Stimulated activated CD8-positive, alpha-beta memory T cell treated with anti-CD3 and anti-CD28 coated beads, Interleukin-12 subunit alpha, Interleukin-12 subunit beta, amount 100 ng/mL, for 24 hours (primary cell): Measurements from ENCODE around the gene PEX11G.

Experiments used
- DNase-seq: peaks from one replicate; pipeline ENCODE4 v3.0.0-alpha.2; 2020; ENCODE audit errors: extremely low read depth

Gene PEX11G

DNA sequence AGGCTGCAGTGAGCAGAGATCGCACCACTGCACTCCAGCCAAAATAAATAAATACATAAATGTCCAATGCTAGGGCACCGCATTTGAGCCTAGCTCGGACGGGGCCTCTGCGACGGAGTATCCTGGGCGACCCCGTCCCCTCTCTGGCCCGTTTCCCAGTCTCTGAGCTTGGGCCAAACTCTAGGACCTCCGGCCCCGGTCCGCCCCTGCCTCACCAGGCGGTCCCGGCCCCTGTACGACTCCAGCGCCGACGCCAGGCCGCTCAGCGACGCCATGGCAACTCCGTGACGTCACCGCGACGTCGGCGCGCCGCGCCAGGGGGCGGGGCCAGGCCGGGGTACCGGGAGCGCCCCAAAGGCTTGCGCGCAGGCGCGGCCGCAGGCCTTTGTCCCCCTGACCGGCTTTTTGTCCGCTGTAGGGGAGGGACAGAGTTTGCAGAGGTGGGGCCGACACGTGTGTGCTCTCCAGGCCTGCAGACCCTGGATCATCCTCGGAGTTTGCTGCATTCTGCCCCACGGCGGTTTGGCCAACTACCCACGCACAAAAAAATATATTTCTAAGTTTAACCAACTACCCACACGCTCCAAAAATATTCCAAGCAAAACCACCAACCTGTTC lies at the start of gene PEX11G:
Gene PEX11G (minus strand): TSS at position 300 of the 618 bp plus-strand sequence. CDS start 25 bp downstream, at position 275.
- peak; percentile 77 for DNase-seq

DNA sequence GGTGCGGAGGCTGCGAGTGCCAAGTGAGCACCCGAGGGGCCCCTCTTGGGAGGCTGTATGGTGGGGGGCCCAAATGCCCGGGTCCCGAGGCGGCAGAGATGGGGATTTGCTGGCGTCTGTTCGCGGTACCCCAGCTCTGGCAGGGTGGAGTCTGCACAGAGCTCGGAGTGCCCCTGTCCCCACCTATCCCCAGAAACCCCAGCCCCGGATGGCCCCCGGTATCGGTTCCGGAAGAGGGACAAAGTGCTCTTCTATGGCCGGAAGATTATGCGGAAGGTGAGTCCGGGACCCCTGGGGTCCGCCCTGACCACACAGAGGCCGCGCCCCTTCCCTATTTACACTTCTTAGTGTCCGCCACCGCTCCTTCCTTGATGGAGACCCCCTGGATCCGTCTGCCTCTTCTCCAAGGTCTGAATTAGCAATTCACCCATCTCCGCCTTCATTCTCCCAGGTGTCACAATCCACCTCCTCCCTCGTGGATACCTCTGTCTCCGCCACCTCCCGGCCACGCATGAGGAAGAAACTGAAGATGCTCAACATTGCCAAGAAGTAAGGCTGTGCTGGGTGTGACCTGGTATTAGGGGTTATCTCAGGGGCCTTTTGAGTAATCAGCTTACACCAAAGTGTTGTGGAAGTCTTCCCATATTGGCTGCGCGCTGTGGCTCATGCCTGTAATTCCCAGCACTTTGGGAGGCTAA lies 47.3 kb upstream of the PEX11G start:
- no peak for DNase-seq

DNA sequence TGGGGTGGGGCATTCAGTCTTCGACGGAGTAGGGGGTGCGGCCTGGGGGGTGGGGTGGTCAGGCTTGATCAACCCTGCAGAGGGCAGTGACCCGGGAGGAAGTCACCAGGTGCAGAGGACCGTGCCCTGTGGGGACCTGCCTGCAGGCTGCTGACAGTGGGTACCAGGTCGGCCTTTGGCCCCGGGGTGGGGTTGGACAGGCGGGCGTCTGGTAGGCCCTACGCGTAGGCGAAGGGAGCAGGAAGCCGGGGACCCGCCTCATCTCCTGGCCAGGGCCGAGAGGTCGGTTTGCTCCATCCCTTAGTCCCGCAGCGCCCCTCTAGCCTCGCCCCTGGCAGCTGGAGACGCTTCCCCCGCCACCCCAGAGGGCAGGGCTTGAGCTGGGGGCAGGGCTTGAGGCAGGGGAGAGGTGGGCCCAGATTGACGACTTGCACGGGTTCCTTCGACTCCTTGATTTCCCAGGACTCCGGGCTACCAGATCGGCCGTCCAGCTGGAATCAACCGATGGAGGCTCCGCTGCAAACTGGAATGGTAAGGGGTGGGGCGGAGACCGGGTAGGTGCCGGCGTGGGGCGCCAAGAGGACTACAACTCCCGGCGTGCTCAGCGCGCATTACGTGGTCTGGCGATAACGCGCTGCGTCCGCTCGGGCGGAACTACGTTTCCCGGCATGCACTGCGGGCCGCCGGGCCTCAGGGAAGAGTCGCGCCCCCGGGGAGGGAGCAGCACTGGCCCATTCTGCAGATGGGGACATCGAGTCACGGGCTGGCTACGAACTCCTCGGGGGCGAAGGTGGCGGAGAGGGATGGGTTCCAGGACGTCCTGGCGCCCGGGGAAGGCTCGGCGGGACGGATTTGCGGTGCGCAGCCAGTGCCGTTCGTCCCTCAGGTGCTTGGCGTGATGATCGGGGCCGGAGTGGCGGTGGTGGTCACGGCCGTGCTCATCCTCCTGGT lies 46.5 kb upstream of the PEX11G start, which contains the start of gene PNPLA6:
Gene PNPLA6 (plus strand): TSS at position 671 of the 951 bp plus-strand sequence. CDS start 72 bp downstream, at position 743.
- peak; percentile 85 for DNase-seq

DNA sequence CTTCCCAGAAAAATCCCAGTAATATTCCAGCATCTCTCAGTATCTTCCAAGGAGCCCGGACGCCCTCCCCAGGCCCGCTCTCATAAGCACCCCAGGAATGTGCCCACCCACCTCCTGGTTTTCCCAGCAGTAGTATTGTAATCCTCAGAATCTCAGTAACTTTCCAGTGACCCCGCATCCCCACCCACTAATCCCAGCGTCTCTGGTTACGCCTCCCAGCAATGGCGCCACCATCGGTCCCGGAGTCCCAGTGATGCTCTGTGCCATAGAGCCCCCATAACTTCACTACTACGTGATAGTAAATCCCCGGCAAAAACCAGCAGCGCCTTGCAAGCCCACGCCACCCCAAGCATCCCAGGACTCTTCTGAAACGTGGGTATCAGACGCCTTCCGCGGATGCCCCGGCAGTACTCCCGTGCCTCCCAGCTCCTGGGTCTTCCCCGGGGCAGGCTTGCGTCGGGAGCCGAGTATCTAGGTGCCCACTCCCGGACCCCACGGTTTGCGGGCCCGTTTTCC lies 45.8 kb upstream of the PEX11G start:
- no peak for DNase-seq

DNA sequence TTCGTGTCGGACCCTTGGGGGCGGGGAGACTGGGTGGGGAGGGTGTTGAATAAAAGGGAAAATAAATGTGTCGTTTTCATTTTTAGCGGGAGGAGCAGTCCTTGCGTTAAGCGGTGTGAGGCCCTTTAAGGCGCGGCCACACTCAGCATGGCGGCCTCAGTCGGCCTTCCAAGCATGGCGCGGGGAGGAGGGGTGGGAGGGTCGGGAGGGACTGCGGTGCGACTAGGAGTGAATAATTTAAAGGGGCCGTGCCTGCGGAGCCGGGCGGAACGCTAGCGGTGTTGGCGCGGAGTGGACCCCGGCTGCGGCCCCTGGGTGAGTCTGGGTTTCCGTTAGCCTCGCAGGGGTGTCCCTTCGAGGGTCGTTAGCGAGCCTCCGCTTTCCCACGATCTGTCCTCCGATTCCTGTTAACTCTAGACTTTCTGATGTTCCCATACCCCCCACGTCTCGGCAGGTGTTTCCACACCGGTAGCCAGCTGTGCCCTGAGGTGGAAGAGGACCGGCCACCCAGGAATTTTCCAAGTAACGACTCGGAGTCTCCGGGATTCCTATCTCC lies 45.2 kb upstream of the PEX11G start:
- DNase-seq: peak; percentile 61

DNA sequence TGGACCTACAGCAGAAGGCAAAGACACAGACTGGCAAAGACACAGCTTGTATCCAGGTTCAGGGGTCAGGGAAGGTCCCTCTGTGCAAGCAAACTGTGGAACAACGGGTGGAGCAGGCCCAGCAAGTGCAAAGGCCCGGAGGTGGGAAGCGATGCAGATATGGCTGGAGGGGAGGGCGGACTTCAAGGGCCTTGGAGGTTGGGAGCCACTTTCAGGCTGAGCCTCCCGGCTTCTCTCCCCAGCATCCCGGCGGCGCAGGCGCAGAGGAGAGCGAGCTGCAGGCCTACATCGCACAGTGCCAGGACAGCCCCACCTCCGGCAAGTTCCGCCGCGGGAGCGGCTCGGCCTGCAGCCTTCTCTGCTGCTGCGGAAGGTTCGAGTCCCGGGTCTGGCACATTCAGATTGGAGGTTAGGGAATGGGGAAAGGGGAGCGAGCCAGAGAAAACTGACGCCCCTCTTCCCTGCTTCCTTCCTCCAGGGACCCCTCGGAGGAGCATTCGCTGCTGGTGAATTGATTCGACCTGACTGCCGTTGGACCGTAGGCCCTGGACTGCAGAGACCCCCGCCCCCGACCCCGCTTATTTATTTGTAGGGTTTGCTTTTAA lies 44.5 kb upstream of the PEX11G start:
- no peak for DNase-seq

DNA sequence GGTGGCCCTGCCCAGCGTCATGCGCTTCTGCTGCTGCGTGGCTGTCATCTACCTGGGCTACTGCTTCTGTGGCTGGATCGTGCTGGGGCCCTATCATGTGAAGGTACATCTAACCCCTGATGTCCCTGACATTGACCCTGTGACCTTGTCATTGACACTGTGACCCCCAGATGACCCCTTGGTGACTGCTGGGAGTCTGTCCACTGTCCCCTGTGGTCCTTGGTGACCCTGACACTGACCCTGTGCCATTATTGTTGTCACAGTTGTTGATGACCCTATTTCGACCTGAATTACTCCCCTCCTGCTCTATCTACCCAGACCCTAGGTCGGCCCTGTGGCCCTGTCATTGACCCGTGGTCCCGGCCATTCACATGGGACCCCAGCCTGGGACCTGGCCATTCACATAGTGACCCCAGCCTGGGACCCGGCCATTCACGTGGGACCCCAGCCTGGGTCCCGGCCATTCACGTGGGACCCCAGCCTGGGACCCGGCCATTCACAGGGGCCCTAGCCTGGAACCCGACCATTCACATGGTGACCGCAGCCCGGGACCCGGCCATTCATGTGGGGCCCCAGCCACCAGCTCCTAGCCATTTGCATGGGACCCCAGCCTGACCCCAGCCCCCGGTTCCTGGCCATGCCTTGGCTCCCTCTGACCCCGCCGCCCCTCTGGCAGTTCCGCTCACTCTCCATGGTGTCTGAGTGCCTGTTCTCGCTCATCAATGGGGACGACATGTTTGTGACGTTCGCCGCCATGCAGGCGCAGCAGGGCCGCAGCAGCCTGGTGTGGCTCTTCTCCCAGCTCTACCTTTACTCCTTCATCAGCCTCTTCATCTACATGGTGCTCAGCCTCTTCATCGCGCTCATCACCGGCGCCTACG lies 41.0 kb upstream of the PEX11G start:
- no peak for DNase-seq

DNA sequence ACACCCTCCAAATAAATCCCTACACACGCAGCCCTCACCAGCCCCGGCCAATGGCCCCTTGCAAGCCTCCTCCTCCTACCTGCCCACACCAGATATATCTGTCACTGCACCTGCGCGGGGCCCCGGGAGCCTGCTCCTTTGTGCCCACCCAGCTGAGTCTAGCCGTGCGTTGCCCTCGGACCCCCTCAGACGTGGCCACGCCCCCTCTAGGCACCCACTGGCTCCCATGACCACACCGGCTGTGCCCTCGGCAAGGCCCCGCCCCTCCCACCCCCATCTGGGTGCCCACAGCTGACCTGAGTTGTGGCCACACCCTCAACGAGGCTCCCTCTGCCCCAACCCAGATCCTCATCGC lies 40.4 kb upstream of the PEX11G start:
- no peak for DNase-seq

DNA sequence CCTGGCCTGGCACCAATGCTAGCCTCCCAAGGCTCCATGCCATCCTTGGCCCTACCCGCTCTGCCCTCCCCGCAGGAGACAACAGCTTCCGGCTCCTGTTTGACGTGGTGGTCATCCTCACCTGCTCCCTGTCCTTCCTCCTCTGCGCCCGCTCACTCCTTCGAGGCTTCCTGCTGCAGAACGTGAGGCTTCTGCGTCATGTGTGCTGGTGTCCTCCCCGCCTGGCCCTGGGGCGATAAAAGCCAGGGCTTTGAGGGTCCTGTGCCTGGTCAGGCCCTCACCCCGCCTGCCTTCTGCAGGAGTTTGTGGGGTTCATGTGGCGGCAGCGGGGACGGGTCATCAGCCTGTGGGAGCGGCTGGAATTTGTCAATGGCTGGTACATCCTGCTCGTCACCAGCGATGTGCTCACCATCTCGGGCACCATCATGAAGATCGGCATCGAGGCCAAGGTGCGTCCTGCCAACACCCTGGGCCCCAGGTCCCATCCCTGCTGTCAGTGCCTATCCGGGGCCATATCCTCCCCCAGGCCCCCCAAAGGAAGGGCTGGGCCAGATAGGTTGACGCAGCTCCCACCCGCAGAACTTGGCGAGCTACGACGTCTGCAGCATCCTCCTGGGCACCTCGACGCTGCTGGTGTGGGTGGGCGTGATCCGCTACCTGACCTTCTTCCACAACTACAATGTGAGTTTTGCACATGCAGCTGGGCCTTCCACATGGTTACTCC lies 39.8 kb upstream of the PEX11G start:
- DNase-seq: no peak

DNA sequence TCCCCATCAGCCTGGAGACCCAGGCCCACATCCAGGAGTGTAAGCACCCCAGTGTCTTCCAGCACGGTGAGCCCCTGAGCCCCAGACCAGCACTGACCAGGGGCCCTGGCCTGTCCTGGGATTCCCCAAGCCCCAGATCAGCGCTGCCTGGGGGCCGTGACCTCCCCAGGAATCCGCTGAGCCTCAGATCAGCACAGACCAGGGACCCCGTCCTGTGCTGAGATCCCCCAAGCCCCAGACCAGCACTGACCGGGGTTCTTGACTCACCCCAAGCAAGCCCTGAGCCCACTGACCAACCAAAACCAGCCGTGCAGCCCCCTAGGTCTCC lies 39.3 kb upstream of the PEX11G start:
- no peak for DNase-seq

DNA sequence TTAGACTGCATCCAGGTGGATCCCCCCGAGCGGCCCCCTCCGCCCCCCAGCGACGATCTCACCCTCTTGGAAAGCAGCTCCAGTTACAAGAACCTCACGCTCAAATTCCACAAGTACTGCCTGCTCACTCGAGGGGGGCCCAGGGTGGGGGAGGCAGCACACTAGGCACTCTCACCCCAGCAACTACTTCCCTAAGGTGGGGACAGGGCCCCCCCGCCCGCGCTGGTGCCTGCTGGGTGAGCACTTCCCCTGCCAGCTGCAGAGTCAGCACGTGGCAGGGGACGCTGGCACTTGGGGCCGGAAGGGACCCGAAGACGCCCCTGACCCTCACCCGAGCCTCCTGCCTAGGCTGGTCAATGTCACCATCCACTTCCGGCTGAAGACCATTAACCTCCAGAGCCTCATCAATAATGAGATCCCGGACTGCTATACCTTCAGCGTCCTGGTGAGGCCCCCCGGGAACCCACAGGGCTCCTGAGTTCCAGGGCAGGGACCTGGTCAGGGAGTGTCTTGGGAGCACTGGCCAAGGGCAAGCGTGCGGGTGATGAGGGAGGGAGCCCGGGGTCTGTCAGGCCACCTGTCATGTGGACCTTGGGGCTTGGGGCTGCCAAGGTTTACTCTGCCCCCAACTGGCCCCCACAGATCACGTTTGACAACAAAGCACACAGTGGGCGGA lies 38.8 kb upstream of the PEX11G start:
- no peak for DNase-seq

DNA sequence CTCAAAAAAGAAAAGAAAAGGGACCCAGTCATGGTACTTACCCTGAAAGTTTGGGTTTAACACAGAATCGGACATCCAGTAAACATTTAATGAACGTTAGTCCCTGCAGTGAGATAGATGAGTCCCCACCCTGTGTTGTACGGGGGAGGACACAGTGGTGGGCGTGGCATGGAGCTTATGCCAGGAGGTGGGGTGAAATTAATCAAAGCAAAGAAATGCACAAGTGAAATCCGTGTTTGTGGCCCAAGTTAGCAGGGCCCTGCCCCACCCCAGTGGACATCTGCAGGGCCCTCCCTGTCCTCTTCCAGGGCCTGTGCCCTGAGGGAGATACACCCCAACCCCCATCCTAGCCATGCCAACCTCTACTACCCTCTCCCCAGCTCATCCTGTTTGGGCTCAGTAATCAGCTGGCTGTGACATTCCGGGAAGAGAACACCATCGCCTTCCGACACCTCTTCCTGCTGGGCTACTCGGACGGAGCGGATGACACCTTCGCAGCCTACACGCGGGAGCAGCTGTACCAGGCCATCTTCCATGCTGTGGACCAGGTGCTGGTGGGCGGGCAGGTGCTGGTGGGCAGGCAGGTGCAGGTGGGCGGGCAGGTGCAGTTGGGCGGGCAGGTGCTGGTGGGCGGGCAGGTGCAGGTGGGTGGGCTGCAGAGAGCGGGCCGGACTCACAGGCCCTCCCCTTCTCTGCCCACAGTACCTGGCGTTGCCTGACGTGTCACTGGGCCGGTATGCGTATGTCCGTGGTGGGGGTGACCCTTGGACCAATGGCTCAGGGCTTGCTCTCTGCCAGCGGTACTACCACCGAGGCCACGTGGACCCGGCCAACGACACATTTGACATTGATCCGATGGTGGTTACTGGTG lies 37.5 kb upstream of the PEX11G start:
- no peak for DNase-seq

DNA sequence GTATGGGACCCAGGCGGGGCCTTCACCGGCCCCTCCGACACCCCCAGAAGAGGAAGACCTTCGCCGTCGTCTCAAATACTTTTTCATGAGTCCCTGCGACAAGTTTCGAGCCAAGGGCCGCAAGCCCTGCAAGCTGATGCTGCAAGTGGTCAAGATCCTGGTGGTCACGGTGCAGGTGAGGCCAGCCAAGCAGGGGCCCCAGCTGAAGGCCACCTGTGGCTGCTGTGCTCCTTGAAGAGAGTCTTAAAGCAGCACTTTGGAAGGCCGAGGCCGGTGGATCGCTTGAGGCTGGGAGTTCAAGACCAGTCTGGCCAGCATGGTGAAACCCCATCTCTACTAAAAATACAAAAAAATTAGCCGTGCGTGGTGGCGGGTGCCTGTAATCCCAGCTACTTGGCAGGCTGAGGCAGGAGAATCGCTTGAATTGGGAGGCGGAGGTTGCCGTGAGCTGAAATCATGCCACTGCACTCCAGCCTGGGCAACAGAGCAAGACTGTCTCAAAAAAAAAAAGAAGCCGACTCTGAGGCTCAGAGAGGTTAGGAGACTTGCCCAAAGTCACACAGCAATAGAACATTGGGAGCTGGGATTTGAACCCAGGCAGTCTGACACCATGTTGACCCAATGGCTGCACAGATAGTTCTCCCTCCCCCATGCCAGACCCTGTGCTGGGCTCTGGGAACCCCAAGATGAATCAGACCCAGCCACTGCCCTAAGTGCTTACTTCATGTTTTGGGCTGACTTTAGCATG lies 36.3 kb upstream of the PEX11G start:
- no peak for DNase-seq

DNA sequence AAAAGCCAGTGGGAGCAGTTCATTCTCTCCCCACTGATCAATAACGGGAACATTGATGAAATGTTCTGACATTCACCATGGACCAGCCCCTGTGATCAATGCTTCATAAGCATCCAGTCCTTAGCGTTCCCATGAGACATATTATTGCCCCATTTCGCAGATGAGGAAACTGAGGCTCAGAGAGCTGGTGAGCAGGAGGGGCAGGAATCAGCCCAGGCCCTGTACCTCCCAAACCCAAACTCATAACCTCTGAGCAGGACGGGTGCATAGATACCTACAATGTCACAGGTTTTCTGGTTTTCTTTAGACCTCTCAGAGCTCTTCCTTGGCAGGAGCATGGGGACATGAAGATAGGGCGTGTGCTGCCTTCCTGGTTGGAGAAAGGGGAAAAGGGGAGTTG lies 35.7 kb upstream of the PEX11G start:
- no peak for DNase-seq

DNA sequence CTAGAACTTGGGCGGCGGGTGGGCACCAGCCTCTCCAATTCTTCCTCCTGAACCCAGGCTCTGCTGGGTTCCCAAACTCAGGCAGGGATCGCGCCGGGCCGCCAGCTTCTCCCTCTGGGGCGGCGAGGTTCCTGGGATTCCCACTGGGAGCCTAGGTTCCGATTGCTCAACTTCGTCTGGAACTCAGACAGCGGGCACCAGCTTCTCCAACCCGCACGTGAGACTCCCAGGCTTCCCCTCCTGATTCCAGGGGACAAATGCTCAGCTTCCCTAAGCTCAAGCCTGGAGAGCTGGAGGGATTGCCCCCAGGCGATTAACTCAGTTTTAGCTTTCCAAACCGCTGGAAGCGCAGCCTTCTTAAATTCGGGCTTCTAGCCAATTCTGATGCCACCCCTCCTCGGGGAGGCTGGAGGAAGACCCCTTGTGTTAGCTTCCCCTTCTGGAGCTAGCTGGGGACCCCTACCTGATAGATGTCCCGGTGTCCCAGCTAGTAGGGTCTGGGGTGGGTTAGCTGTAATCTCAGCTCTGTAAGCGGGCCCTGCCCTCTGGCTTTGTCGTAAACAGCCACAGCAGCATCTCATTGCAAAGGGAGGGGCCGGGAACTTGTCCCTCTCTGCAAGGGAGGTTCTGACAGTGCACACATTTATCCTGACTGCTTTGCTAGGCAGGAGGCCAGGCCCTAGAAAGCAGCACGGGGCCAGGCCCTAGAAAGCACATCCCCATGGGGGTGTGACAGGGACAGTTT lies 34.3 kb upstream of the PEX11G start:
- DNase-seq: no peak

DNA sequence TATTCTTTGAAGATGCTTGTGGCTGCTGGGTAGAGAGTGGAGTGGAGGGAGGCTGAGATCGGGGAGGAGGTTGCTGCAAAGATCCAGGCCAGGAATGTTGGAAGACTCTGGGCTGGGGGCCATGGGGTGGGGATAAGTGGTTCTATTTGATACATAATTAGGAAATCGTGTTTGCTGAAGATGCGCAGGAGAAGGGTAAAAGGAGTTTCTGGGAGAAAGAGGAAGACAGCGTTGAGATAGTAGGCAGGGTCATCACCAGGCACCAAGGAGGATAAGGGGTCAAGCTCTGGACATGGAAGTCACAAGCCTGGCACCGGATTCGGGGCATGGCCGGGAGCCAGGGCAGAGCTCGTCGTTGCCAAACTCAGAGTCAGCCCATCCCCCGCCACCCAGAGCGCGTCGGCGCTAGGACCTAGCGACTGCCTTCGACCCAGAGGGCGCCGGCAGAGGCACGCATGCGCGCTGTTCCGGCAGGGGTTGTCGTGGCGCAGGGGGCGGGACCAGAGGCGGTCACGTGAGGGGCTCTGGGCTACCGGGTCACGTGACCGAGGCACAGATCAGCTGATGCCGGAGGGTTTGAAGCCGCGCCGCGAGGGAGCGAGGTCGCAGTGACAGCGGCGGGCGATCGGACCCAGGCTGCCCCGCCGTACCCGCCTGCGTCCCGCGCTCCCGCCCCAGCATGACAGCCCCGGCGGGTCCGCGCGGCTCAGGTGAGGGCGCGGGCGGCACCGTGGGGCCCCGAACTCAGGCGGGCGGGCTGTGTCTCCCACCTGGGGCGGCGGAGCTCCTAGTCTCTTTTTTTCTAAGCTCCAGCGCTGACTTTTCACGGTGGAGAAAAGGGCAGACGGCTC lies 33.5 kb upstream of the PEX11G start, which contains the start of gene MCOLN1:
Gene MCOLN1 (plus strand): TSS at position 553 of the 851 bp plus-strand sequence. CDS start 127 bp downstream, at position 680.
- DNase-seq: peak; percentile 100
